HepG2 (cell line): Measurements from ENCODE around the gene ZKSCAN2.

Source experiments
- AKNA ChIP-seq: sonication (generic); formaldehyde crosslinking; IDR thresholded peaks from 2 replicates; pipeline ENCODE4 v1.4.0; 2020; ENCODE audit warnings: missing genetic modification reagents, borderline replicate concordance
- FIP1L1 ChIP-seq: fragments of 200-400 bp; formaldehyde crosslinking; IDR thresholded peaks from 2 replicates; pipeline ENCODE4 v1.6.1; 2018; ENCODE audit warnings: low read depth, mild to moderate bottlenecking, low read length, moderate library complexity, borderline replicate concordance; ENCODE audit not compliant: insufficient read depth
- HDAC2 ChIP-seq: sonication (generic); formaldehyde crosslinking; IDR thresholded peaks from 2 replicates; pipeline ENCODE4 v1.4.0; 2020; ENCODE audit warnings: missing genetic modification reagents
- PBX3 ChIP-seq: sonication (generic); formaldehyde crosslinking; IDR thresholded peaks from 2 replicates; pipeline ENCODE4 v1.8.1; 2023; ENCODE audit warnings: missing genetic modification reagents, inconsistent platforms, borderline replicate concordance
- RAD21 ChIP-seq: fragments of 450-650 bp; formaldehyde crosslinking; IDR thresholded peaks from 2 replicates; pipeline ENCODE4 v1.5.0; 2020; ENCODE audit warnings: mild to moderate bottlenecking
- ZBTB8A ChIP-seq: sonication (generic); formaldehyde crosslinking; IDR thresholded peaks from 2 replicates; pipeline ENCODE4 v1.4.0; 2020; ENCODE audit warnings: mild to moderate bottlenecking, low read depth, missing genetic modification reagents, borderline replicate concordance
- ZNF17 ChIP-seq: sonication (generic); formaldehyde crosslinking; IDR thresholded peaks from 2 replicates; pipeline ENCODE4 v1.5.0; 2020; ENCODE audit warnings: mild to moderate bottlenecking, missing genetic modification reagents

GRCh38 chr16:25228372-25228771 is 29.3 kb downstream of the ZKSCAN2 start:
- no peak for TF ChIP-seq ZNF17 (CRISPR knock-in tag)
- TF ChIP-seq ZBTB8A, result no peak
- TF ChIP-seq AKNA (CRISPR knock-in tag), result no peak
- no peak for TF ChIP-seq PBX3 (CRISPR knock-in tag)
- no peak for TF ChIP-seq FIP1L1
- TF ChIP-seq HDAC2, result no peak
- no peak for TF ChIP-seq RAD21 (CRISPR knock-in tag)
